C4-2B (cell line): ENCODE data around the gene ERCC1.

Experiments used
- ZFX ChIP-seq: fragments of 450-650 bp; IDR thresholded peaks from 2 replicates; pipeline ENCODE4 v1.6.1; 2017
- TF ChIP-seq, protein P1 (sequence below): fragments of 450-650 bp; conservative IDR thresholded peaks from 2 replicates; pipeline ENCODE4 v1.5.1; 2017; ENCODE audit warnings: mild to moderate bottlenecking

- TF ChIP-seq, protein P1, sequence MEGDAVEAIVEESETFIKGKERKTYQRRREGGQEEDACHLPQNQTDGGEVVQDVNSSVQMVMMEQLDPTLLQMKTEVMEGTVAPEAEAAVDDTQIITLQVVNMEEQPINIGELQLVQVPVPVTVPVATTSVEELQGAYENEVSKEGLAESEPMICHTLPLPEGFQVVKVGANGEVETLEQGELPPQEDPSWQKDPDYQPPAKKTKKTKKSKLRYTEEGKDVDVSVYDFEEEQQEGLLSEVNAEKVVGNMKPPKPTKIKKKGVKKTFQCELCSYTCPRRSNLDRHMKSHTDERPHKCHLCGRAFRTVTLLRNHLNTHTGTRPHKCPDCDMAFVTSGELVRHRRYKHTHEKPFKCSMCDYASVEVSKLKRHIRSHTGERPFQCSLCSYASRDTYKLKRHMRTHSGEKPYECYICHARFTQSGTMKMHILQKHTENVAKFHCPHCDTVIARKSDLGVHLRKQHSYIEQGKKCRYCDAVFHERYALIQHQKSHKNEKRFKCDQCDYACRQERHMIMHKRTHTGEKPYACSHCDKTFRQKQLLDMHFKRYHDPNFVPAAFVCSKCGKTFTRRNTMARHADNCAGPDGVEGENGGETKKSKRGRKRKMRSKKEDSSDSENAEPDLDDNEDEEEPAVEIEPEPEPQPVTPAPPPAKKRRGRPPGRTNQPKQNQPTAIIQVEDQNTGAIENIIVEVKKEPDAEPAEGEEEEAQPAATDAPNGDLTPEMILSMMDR: no peak
- no peak for TF ChIP-seq ZFX
Measured at GRCh38 chr19:45403272-45403671, 20.4 kb downstream of the ERCC1 start.
